ENCODE data around the gene ZNF692. TPM values are rescaled to one million over a fixed set of nuclear protein-coding genes. Genes with fewer than 3 reads are reported as not detected.
A peak's percentile ranks its signal among the peaks of the same experiment; 100 is the strongest.

ZNF692 gene
- polyA plus RNA-seq, 12 donors = 22.6 to 54.3 (median 26.1) TPM; not detected in 1

DNA sequence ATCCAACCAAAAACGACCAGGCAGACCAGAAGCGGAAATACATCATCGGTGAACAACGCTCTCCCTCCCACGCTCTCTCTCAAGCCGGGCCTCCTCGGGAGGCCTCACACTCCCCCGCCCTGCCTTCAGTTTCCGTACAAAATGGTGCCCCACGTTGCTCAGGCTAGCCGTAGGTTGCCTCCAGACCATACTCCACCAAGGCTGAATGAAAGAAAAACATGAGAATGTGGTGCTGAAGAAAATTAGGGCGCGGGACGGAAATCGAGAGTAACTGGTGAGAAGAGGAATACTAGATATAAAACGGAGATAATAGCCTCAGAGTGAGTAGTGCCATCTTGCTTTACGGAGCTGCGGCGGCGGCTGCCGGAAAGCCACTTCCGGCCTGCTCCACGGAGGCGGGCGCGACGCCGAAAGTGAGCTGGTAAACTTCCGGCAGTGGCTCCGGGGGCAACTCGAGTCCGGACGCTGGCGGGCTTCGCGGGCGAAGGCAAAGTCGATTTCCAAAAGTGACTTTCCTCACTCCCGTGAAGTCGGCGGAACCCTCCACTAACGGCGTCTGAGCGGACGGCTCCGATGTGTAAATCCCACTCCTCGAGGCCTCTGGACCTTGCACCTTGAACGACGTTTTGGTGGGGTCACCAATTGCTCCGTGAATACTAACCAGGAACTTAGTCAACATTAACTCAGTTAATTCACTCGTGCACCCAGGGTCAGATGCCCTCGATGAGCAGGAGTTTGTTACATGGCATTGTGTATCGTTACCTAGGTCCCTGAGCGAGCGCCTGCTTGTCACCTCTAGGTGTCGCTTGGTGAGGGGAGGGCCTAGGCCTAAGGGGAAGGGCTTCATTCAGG lies 32.8 kb downstream of the ZNF692 start, which contains the start of gene SH3BP5L:
Gene SH3BP5L, minus strand, starts transcription at position 7 of the 852 bp plus-strand sequence. CDS start 980 bp downstream, outside the sequence.
- peak; percentile 98 for DNase-seq

DNA sequence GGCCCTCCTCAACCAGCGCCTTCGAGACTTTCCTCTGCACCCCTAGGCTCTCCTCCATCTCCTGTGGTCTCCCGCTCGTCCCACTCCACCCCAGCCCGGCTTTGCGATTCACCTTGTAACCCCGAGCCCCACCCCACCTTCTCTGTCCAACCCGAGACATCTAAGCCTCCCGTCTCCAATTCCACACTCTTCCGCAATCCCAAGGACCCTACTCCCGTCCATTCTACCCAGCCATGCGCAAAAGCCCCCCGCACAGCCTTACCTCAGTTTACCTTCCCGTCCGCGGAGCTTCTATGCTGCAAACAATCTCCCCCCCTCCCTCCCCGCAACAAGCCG lies 33.3 kb downstream of the ZNF692 start:
- no peak for DNase-seq

DNA sequence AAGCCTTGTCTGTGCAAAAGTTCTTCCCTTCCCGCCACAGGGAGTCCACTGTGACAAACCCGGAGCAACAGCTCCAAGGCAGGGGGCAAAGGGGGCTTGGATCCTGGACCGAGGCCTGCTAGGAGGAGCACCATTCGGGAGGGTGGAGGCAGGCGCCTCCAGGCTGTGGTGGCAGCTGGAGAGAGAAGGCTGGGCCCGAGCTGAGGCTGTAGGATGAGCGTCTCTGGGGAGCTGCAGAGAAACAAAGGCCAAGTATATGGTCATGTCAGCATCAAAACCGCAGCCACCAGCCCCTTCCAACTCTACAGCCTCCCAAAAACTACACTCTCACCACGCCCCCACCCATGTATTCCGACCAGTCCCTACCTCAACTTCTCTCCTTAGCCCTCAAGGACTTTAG lies 33.7 kb downstream of the ZNF692 start:
- no peak for DNase-seq

DNA sequence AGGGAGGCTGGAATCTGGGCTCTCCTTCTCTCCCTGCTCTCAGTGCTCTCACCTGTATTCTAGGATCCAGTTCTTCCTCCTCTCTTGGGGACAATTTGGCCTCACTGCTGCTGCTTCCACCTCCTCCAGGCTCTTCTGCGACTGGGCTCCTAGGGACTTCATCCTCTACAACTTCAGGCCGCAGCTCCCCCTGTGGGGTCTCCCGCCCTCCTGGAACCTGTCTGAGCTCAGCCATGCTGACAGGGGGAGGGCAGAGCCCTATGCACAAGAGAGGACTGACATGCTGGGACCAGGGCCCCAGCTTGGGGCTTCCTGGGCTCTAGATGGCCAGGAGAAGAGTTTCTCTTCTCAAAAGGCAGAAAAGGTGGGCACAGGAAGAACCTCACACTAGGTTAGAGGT lies 34.2 kb downstream of the ZNF692 start:
- DNase-seq = no peak

DNA sequence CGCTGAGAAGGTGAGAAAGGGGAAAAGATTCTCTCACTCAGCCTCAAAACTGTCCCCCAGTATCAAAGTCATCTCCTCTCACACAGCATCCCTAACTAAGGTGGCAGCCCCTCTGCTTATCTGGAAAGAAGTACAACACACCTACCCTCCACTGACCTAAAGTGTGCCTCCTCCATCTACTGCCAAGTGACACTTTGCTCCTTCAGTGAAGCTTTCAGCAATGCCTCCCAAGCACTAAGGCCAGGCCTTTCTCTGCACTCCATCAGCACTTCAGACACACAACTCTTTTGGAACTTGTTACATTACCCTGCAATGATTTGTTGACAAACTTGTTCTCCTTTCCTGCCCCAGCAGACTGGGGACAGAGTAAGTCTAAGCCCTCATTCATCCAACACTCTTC lies 34.6 kb downstream of the ZNF692 start:
- DNase-seq = no peak

DNA sequence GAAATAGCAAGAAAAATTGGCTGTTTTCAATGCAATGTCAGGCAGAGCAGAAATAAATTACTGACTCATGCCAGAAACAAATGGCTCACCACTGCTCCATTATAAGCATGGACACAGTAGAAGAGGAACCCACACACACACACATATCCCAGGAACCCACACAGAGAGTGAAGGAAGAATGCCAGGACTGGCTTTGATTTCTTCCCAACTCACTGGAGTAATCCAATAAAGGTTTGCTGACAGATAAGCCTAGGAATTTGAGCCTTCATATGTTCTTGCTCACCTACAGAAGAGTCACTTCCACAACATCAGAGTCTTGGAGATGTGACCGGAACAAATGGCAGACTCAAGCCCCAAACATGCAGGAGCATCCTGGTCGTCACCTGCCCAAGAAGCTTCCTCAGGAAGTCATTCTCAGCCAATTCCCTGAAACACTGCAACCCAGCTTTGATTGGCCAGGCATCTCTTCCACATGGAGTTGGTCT lies 35.3 kb downstream of the ZNF692 start:
- no peak for DNase-seq

DNA sequence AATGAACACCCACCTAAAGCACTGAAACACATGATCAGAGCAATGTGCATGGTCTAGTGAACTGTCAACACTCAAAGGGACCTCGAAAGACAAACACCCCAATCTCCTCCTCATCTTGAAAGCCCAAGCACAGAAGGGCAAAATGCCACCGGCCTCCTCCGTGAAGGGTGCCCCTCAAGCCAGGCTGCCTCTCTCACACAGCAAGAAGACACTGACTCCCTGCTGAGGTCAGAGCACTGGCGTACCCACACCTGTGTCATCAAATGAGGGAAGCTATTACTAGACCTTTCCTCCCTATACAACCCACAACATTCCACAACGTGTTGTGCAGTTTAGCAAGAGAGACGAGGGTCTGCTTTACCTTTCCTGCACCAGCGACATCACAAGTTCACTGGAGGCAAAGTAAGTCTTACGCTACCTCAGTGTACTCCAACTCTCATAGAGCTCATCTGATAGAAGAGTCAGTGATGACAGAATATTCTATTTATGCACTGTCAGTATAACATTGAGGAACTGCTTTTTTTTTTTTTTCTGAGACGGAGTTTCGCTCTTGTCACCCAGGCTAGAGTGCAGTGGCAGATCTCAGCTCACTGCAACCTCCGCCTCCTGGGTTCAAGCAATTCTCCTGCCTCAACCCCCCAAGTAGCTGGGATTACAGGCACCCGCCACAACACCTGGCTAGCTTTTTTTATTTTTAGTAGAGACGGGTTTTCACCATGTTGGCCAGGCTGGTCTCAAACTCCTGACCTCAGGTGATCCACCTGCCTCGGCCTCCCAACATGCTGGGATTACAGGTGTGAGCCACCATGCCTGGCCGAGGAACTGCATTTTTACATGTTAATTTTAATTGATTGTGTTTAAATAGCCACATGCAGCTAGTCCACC lies 36.5 kb downstream of the ZNF692 start:
- no peak for DNase-seq

DNA sequence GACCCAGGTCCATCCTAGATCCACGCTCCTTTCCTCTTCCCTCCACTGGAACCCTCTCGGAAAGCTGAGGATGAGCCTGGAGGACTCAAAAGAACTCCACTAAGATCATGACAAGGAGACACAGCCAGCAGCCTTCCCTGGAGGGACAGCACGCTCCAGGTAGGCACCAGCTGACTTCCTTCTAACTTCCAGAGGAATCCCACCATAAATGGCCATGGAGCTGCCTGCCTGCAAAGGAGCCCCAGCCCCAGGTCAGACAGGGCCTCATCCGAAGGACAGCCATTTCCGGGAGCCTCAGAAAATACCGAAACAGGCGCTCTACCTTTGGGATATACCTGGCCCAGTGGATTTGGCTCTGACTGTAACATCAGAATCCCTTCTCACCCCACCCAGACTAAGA lies 37.2 kb downstream of the ZNF692 start:
- no peak for DNase-seq

DNA sequence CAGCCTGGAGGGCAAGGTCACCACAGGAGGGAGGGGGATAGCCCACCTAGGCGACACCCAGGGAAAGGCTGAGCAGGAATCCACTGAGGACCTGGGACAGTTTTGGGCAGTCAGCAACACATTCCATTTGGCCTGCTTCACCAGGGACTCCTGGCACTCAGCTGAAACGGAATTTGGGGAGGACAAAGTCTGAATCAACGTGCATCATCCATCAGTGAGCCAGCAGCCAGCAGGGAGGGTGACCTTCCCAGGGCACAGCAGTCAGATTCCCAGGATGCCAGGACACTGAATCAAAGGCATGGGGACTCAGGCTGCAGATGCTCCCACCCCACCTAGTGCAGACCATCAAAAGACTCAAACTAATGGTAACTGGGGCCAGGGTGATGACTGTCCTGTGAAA lies 37.8 kb downstream of the ZNF692 start:
- no peak for DNase-seq

DNA sequence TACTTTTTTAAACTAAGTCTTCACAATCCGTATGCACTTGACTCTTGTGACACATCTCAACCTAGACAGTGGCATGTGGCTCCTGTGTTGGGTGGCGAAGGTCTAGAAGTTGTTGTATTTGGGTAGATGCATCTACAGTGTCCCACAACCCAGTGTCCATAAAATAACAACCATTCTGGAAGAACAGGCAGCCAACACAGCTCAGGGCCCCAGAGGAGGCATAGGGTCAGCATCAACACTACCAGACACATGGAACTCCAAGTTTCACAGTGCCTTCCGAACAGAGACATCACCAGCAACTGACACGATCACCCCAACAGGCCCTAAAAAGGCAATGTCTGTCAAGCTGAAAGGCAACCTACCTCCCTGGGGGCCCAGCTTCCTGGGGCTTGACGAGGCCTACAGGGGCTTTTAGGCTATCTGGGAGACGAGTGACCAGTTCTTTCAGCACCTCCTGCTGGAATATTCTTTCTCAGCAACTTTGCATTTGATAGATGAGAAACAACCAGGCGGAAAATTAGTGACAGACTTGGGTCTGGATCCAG lies 38.8 kb downstream of the ZNF692 start:
- DNase-seq = no peak

DNA sequence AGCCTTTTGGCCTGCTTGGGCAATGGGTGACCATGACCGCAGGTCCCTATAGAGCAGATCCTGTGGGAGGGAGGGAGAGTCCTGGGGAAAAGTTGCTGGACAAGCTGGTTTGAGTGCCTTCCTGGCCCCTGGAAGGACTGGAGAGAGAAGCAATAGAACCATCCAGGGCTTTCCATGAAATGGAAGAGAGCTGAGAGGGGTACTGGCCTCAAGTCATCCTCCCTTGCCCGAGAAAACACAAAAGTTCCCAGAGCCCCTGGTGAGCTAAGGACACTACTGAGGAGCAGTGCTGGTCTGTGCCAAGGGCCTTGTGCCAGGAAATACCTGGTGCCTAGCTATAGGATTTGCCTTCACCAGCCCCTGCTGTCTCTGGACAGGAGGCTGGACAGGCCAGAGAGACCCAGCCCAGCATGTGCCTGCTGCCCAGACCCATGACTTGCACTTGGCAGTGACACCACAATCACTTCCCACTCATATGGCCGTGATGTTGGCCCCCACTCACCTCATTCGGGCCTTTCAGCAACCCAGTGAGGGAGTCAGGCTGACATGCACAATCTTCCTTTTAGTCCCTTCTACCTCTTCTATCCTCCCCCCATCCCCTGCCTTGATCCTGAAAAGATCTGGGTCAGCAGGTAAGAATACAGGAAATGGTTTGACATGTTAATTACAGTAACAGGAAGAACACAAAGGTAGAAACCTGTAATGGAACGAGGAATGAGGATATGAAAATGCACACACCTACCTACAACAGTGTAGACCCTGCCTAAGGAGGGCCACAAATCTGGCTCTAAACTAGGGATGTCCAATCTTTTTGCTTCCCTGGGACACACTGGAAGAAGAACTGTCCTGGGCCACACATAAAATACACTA lies 40.1 kb downstream of the ZNF692 start:
- DNase-seq = no peak

DNA sequence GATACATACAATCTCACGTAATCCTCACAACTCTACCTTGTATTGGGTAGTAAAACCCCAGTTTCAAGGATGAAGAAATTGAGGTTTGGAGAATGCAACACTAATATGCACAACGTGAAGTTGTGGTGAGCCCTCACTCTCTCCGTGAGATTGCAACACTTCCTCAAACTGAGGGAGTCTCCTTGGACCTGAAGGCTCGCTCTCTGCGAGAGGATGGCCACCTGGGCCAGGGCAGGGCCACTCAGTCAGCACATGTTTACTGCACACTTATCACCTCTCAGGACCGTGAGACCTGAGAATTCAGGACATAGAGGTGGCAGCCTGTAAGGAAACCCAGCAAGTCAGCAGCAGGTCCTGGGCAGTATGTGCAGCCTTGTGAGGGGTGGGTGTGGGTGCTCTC lies 41.8 kb downstream of the ZNF692 start:
- no peak for DNase-seq

DNA sequence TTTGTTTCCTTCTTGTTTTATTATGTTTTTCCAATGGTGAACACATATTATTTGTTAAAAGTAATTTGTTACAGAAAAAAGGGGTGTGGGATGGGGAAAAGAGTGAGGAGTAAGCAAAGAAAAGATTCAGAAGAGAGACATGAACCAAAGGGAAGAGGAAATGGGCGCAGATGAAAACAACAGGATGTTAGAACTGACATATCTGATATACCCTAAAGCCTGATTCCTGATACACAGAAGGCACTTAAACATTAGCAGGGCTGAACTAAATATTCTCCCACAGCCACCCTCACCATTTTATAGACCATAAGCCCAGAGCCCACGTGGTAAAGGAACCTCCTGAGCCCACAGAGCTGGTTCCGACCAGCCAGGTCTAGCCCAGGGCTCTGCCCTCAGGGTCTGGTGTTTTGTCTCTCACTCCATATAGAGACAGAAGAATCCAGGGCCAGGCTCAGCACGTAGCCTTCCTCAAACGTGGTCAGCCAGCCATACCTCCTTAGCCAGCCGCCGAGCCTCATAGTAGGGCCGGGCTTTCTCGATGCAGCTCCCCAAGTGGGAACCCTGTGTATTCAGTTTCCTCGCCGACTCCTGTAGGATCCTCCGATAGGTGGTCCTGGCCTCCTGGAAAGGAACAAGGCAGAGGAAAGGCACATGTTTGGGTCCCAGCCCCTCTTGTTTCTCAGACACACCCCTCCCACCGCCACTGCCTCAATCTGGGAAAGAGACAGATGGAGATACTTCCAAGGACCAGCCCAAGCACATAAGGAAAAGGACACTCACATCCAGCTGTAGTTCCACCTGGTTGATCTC lies 42.6 kb downstream of the ZNF692 start:
- DNase-seq = no peak

DNA sequence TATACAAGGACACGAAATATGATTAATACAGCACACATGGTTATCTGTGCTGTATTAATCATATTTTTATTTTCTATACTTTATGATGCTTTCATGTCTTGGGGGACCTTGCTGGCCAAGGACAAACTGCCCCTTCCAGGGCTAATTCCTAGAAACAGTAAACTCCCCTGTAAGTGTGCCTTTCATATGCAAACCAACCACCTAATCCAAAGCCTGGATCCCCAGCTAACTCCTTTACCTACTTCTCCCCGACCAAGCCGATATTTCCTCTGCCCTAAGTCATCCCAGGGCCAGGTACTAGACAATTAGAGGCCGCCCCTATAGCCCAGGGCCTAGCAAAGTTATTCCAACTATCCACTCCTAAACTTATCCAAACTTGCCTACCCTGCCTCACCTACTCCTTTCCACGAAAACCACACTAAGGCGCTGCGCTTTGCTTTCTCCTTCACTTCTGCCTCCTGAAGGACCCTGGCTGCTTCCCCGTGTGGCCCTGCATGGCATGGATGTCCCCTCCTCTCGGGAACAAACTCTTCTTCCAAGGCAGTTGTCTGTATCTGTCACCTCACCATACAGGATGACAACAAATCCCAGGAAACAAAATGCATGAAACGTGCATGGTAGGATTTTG lies 43.4 kb downstream of the ZNF692 start:
- DNase-seq = no peak

DNA sequence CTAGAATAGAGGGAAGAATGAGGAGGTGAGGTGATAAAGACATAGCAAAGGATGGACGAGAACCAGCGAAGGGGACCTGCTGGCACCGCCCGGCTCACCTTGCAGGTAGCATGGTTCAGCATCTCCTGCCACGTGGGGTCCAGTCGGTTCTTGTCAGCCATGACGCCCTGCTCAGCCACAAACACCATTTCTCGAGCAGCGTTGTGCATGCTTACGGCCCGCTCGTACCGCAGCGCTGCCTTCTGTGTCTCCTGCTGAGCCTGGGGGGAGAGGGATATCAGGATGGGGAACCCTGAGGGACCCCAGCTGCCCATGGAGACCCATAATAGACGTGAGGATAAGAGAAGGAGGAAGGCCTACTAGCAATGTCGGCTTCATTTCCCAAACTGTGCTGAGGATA lies 44.5 kb downstream of the ZNF692 start:
- DNase-seq = no peak

DNA sequence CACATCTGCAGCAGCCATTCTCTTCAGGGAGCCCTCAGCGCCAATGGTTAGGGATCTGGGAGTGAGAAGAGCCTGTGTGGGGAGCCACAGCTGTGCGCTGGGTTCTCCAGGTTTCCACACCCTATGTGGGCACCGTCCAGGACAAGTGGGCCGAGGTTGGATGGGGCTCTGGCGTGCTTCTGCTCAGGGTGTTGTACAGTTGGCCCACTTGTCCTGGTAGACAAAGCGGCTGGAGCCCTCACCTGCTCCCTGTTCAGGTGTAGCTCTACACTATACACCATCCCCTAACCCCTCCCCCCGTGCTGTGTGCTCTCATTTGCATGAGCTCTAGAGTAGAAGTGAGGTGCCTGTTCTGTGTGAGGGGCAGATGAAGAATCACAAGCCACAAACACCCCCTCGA lies 45.3 kb downstream of the ZNF692 start:
- no peak for DNase-seq

DNA sequence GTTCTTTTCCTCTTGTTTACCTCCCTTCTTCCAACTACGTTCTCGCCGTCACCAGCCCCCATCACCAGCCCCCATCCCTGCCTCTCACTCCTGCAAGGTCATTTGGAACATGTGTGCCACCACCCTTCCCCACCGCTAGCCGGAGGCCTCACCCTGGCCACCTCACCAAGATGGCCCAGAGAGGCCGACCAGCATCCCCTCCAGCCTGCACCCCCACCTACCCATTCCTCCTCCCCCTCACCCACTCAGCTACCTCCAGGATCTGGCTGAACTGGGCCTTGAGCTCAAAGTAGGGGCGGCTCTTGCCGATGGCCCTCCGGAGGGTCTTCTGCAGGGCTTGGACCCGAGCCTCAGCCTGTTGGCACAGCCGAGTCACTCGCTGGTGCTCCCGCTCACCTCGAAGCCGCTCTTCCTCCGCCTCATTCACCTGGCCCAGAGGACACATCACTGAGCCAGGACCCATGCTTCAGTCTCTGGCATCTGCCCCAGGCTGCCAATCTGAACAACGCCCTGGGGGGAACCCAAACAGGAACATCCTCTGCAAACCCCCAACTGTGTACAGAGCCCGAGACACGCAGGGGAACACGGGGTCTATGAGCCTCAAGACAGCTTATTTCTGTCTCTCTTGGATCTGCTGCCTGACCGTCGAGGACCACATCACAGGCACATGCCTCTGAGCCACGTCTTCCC lies 46.0 kb downstream of the ZNF692 start:
- no peak for DNase-seq

DNA sequence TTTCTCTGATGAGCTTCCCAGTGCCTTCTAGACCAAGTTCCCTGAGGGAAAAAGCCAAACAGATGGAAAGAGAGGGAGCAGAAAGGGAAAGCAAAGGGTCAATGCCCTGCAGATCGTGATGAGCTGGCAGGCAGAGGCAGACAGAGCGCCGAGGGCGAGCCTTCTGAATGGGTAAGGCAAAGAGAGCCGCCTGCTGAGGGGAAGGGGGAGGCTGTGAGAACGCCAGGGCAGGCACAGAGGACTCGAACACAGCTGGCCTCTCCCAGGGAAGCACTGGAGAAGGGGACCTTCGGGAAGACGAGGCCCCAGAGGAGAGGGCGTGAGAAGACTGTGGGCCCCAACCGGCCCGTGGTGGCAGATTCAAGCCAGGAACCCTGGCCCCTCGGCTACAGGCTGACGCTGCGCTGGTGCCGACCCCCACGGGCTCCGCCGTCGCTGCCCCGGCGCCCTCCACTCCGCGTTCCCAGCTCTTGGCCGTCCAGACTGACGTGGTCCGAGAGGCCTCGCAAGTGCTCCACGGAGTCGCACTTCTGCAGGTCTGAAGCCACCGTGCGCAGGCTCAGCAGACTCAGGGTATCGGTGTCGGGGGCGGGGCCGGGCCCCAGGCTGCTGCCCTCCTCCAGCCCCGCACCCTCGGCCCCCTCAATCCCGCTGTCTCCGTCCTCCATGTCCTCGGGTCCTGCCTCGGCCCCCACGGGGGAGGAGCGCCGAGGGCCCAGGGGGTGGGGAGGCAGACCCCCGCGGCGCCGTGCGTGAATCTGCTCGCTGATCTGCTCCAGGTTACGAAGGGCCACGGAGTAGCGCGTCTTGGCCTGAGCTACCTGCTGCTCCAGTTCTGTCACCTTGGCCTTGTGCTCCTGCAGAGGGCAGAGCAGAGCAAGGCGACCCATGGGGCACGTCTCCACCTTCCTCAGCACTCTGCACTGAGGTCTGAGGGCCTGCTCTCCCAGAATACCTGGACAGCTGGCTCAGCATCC lies 47.1 kb downstream of the ZNF692 start:
- DNase-seq = no peak

Measured in muscle of arm (tissue), 12 donors.